HL-60 (cell line): ENCODE measurements around the gene PTPRN2.

ENCODE experiments used
- CTCF ChIP-seq: IDR thresholded peaks from one replicate; pipeline ENCODE4 v1.5.1; 2011; ENCODE audit warnings: low read length, control low read depth, inconsistent platforms; ENCODE audit not compliant: insufficient read depth
- GABPA ChIP-seq: IDR thresholded peaks from 2 replicates; pipeline ENCODE4 v1.6.1; 2012; ENCODE audit warnings: low read depth
- POLR2AphosphoS5 ChIP-seq: IDR thresholded peaks from 2 replicates; pipeline ENCODE4 v1.6.1; 2012; ENCODE audit warnings: low read depth
- REST ChIP-seq: IDR thresholded peaks from 2 replicates; pipeline ENCODE4 v1.6.1; 2012; ENCODE audit warnings: low read depth; ENCODE audit not compliant: insufficient replicate concordance
- SPI1 ChIP-seq: IDR thresholded peaks from 2 replicates; pipeline ENCODE4 v1.6.1; 2012; ENCODE audit warnings: low read depth, mild to moderate bottlenecking, borderline replicate concordance

GRCh38 chr7:157614457-157615020, 973.1 kb downstream of the PTPRN2 start:
- TF ChIP-seq CTCF (no peak), POLR2AphosphoS5 (no peak), SPI1 (no peak), REST (no peak), GABPA (no peak)
